Astrocyte (in vitro differentiated cells and primary cell): ENCODE results near the gene SPIB. TPM values are rescaled to one million over a fixed set of nuclear protein-coding genes. Genes with fewer than 3 reads are reported as not detected.

Experiments used
- DNase-seq: peaks from one replicate; pipeline ENCODE4 v3.0.0-alpha.2; 2010; ENCODE audit warnings: low read depth
- FAIRE-seq: peaks from 2 replicates; lab custom pipeline; 2011; peaks lifted over from hg19 to GRCh38; lab: Jason Lieb, UNC
- H2AFZ ChIP-seq: 2 replicates; pipeline ENCODE4 v1.6.0; 2012; ENCODE audit warnings: low read depth, low read length, inconsistent platforms
- H3K27ac ChIP-seq: 2 replicates; pipeline ENCODE4 v1.5.1; 2011; ENCODE audit warnings: low read depth, low read length, inconsistent platforms
- H3K27me3 ChIP-seq: 2 replicates; pipeline ENCODE4 v1.6.0; 2011; ENCODE audit warnings: low read length, inconsistent platforms; ENCODE audit not compliant: insufficient read depth
- H3K36me3 ChIP-seq: 2 replicates; pipeline ENCODE4 v1.5.1; 2011; ENCODE audit warnings: low read length, inconsistent platforms; ENCODE audit not compliant: insufficient read depth
- H3K4me1 ChIP-seq: 2 replicates; pipeline ENCODE4 v1.5.1; 2011; ENCODE audit warnings: low read length, inconsistent platforms; ENCODE audit not compliant: insufficient read depth
- H3K4me2 ChIP-seq: 2 replicates; pipeline ENCODE4 v1.6.0; 2012; ENCODE audit warnings: low read length, inconsistent platforms
- H3K4me3 ChIP-seq: 2 replicates; pipeline ENCODE4 v1.5.1; 2011; ENCODE audit warnings: low read depth, mild to moderate bottlenecking, low read length, inconsistent platforms; ENCODE audit not compliant: insufficient read depth
- H3K79me2 ChIP-seq: 2 replicates; pipeline ENCODE4 v1.6.0; 2012; ENCODE audit warnings: mild to moderate bottlenecking, low read length, inconsistent platforms; ENCODE audit not compliant: insufficient read depth
- H3K9ac ChIP-seq: 2 replicates; pipeline ENCODE4 v1.6.0; 2012; ENCODE audit warnings: mild to moderate bottlenecking, low read length, inconsistent platforms
- H3K9me3 ChIP-seq: 2 replicates; pipeline ENCODE4 v1.5.1; 2012; ENCODE audit warnings: low read depth, mild to moderate bottlenecking, low read length, inconsistent platforms; ENCODE audit not compliant: insufficient read depth
- H4K20me1 ChIP-seq: 2 replicates; pipeline ENCODE4 v1.6.0; 2012; ENCODE audit warnings: low read length, inconsistent platforms; ENCODE audit not compliant: insufficient read depth
- H3K27ac Mint-ChIP-seq: one replicate; pipeline ENCODE4 v1.8.0; 2021; ENCODE audit warnings: mild to moderate bottlenecking, mixed read lengths; ENCODE audit not compliant: unreplicated experiment
- H3K27me3 Mint-ChIP-seq: one replicate; pipeline ENCODE4 v1.8.0; 2021; ENCODE audit warnings: low read depth, mixed read lengths; ENCODE audit not compliant: unreplicated experiment
- H3K36me3 Mint-ChIP-seq: one replicate; pipeline ENCODE4 v1.8.0; 2021; ENCODE audit warnings: low read depth, mixed read lengths; ENCODE audit not compliant: unreplicated experiment
- H3K4me1 Mint-ChIP-seq: one replicate; pipeline ENCODE4 v1.8.0; 2021; ENCODE audit warnings: low read depth, mixed read lengths; ENCODE audit not compliant: unreplicated experiment
- H3K4me3 Mint-ChIP-seq: one replicate; pipeline ENCODE4 v1.8.0; 2021; ENCODE audit warnings: mild to moderate bottlenecking, moderate library complexity, mixed read lengths; ENCODE audit not compliant: unreplicated experiment
- H3K9me3 Mint-ChIP-seq: one replicate; pipeline ENCODE4 v1.8.0; 2021; ENCODE audit warnings: mild to moderate bottlenecking, mixed read lengths; ENCODE audit not compliant: unreplicated experiment
- EZH2 ChIP-seq: IDR thresholded peaks from 2 replicates; pipeline ENCODE4 v1.6.1; 2012; ENCODE audit warnings: mild to moderate bottlenecking, low read length, inconsistent platforms; ENCODE audit not compliant: insufficient read depth
- total RNA-seq: library from RNA; stranded (reverse); gene quantifications from 2 replicates; pipeline ENCODE4 v1.2.1, GENCODE V29; 2021
- TF ChIP-seq, protein P1 (sequence below): IDR thresholded peaks from 2 replicates; pipeline ENCODE4 v1.5.1; 2011; ENCODE audit warnings: low read depth, mild to moderate bottlenecking, inconsistent platforms, low read length, moderate library complexity; ENCODE audit not compliant: insufficient read depth

The SPIB gene
- total RNA-seq, 1 donor from 2014 or later: 0.14 TPM

DNA sequence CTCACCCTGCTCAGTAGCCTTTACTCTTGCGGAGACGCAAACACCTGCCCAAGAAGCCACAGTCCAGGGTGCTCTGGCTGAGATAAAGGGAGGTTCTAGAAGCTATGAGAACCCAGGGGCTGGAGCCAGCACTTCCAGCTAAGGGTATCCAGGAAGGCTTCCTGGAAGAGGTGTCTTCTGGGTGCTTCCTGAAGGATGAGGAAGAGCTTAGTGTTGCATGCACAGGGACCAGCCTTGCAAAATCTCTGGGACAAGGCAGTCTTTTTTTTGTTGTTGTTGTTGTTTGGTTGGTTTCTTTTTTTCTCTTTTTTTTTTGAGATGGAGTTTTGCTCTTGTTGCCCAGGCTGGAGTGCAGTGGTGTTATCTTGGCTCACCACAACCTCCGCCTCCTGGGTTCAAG, 34.5 kb downstream of the SPIB start:
- Histone ChIP-seq H2AFZ (no peak overlapping the region), H3K4me1 (no peaks in the 10 kb centered on the region), H3K4me2 (no peak overlapping the region), H3K9ac (no peak overlapping the region), H3K79me2 (no peaks in the 10 kb centered on the region), H3K4me3 (no peak overlapping the region), H3K9me3 (no peaks in the 10 kb centered on the region), H3K36me3 (no peaks in the 10 kb centered on the region), H3K27me3 (no peaks in the 10 kb centered on the region), H3K27ac (no peak overlapping the region), H4K20me1 (no peaks in the 10 kb centered on the region)
- TF ChIP-seq, protein P1, sequence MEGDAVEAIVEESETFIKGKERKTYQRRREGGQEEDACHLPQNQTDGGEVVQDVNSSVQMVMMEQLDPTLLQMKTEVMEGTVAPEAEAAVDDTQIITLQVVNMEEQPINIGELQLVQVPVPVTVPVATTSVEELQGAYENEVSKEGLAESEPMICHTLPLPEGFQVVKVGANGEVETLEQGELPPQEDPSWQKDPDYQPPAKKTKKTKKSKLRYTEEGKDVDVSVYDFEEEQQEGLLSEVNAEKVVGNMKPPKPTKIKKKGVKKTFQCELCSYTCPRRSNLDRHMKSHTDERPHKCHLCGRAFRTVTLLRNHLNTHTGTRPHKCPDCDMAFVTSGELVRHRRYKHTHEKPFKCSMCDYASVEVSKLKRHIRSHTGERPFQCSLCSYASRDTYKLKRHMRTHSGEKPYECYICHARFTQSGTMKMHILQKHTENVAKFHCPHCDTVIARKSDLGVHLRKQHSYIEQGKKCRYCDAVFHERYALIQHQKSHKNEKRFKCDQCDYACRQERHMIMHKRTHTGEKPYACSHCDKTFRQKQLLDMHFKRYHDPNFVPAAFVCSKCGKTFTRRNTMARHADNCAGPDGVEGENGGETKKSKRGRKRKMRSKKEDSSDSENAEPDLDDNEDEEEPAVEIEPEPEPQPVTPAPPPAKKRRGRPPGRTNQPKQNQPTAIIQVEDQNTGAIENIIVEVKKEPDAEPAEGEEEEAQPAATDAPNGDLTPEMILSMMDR: no peak
- TF ChIP-seq EZH2: no peak
- FAIRE-seq (no peak), DNase-seq (no peak)
- Mint-ChIP-seq H3K4me3 (no peak overlapping the region), H3K9me3 (peaks cover 13% of the 10 kb centered on the region), H3K27ac (no peak overlapping the region), H3K4me1 (no peaks in the 10 kb centered on the region), H3K27me3 (no peaks in the 10 kb centered on the region), H3K36me3 (no peaks in the 10 kb centered on the region)

DNA sequence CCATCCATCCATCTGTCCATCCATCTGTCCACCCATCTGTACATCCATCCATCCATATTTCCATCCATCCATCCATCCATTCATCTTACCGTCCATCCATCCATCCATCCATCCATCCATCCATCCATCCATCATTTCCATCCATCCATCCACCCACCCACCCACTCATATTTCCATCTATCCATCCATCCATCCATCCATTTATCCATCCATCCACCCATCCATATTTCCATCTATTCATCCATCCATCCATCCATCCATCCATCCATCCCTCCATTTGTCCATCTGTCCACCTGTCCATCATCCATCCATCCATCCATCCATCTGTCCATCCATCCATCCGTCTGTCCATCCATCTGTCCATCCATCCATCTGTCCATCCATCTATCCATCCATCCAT, 37.3 kb downstream of the SPIB start:
- peaks cover 10% of the 10 kb centered on the region for H3K9me3 Mint-ChIP-seq
- no peak overlapping the region for H3K4me3 Mint-ChIP-seq
- TF ChIP-seq EZH2: no peak
- TF ChIP-seq, protein P1: no peak
- Histone ChIP-seq H3K4me2 (no peak overlapping the region), H4K20me1 (no peaks in the 10 kb centered on the region), H3K36me3 (no peaks in the 10 kb centered on the region), H3K79me2 (no peaks in the 10 kb centered on the region), H3K4me3 (no peak overlapping the region), H3K4me1 (peaks cover 5% of the 10 kb centered on the region), H3K9ac (no peak overlapping the region), H3K27ac (no peak overlapping the region), H3K9me3 (no peaks in the 10 kb centered on the region), H3K27me3 (no peaks in the 10 kb centered on the region), H2AFZ (no peak overlapping the region)
- peaks cover 2% of the 10 kb centered on the region for H3K27me3 Mint-ChIP-seq
- no peak overlapping the region for H3K27ac Mint-ChIP-seq
- DNase-seq (no peak), FAIRE-seq (no peak)
- H3K4me1 Mint-ChIP-seq: no peaks in the 10 kb centered on the region
- H3K36me3 Mint-ChIP-seq: no peaks in the 10 kb centered on the region

DNA sequence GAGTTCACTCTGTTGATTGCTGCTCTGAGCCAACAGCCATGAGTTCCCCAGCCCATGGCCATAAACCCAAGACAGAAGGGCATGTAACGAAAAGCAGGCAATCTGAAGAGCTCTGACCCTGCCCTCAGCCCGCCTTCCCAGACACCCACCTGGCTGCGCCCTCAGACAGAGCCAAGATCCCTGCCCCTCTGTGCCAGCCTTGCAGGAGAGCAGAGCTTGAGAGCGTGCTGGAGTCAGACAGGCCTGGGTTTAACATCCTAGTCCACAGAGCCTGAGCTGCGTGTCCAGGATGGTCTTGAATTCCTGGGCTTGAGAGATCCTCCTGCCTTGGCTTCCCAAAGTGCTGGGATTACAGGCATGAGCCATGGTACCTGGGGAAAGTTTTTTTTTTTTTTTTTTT, 38.6 kb downstream of the SPIB start:
- Histone ChIP-seq H2AFZ (no peak overlapping the region), H3K27ac (no peak overlapping the region), H3K9ac (no peak overlapping the region), H3K4me1 (peaks cover 5% of the 10 kb centered on the region), H3K4me3 (no peak overlapping the region), H3K79me2 (no peaks in the 10 kb centered on the region), H3K9me3 (no peaks in the 10 kb centered on the region), H3K4me2 (no peak overlapping the region), H3K36me3 (no peaks in the 10 kb centered on the region), H3K27me3 (no peaks in the 10 kb centered on the region), H4K20me1 (no peaks in the 10 kb centered on the region)
- Mint-ChIP-seq H3K9me3 (peaks cover 15% of the 10 kb centered on the region), H3K27me3 (peaks cover 2% of the 10 kb centered on the region), H3K36me3 (no peaks in the 10 kb centered on the region), H3K4me3 (no peak overlapping the region), H3K4me1 (no peaks in the 10 kb centered on the region), H3K27ac (no peak overlapping the region)
- DNase-seq (no peak), FAIRE-seq (no peak)
- no peak for TF ChIP-seq EZH2
